Thyroid gland (tissue), 4 donors: ENCODE data around the gene SLC29A3.

Experiments used
- CTCF ChIP-seq, 6 experiments: fragments of 200-600 bp in 3 of 6; fragments of 450-650 bp in 3 of 6; sonication (generic) in 3 of 6; IDR thresholded peaks; one replicate each; pipeline ENCODE4 v1.5.1; 2016 to 2019; ENCODE audit warnings: antibody characterized with exemption in 6 of 6, mild to moderate bottlenecking in 2 of 6, inconsistent platforms in 1 of 6, moderate library complexity in 1 of 6
- POLR2A ChIP-seq, 2 donors: fragments of 450-650 bp; IDR thresholded peaks; one replicate each; pipeline ENCODE4 v1.6.1; 2017; ENCODE audit warnings: antibody characterized with exemption in 2 of 2, mild to moderate bottlenecking in 2 of 2, moderate library complexity in 1 of 2

GRCh38 chr10:71269301-71270288, 49.5 kb upstream of the SLC29A3 start:
- TF ChIP-seq CTCF (IDR thresholded peaks at IDR 0.05) (no peak), POLR2A (IDR thresholded peaks at IDR 0.05) (no peak)
